ENCODE results near the gene VCPKMT.
A peak's percentile ranks its signal among the peaks of the same experiment; 100 is the strongest.

The VCPKMT gene

DNA sequence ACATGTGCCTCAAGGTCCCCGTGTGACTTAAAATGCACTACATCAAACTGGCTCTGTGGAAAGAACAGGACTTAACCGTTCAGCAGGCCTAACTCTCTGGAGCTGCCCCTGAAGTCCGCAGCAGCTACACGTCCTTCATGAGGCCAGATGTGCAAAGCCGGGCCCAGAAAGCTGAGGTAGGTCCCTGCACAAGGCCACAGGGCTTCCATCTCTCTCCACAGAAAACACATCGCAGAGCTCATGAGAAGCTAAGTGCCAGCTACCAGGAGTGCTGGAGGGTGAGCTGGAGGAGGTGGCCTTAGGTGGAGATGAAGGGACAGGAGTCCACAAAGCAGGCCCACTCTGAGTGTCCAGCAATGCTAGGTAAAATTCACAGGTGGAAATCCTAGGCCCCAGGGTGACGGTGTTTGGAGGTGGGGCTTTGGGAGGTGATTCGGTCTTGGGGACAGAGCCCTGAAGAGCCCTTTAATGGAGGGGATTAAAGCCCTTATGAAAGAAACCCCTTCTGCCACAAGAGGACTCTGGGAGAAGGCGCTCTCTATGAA, 52.4 kb downstream of the VCPKMT start:
- no peak for DNase-seq

DNA sequence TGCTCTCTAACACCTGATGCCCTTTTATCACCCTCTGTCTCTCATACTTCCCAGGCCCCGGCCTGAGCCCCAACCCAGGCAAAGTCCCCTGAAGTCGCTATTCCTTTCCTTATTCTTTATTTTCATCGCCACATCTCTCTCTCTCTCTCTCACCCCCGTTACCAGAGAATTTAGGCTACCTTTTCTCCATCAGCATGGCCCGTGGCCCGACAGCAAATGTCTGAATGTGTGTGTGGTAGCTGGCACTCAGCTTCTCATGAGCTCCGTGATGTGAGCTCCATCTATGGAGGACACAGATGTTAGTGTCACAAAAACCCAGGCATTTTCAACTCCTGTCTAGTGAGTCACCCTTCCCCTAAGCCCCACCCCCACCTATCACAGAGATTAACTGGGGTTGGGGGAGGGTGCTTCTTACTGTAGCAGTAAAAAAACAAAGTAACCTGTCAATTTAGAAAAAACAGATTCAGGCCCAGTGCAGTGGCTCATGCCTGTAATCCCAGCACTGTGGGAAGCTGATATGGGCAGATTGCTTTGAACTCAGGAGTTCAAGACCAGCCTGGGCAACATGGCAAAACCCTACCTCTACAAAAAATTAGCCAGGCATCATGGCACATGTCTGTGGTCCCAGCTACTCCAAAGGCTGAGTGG, 53.8 kb downstream of the VCPKMT start:
- DNase-seq: no peak

DNA sequence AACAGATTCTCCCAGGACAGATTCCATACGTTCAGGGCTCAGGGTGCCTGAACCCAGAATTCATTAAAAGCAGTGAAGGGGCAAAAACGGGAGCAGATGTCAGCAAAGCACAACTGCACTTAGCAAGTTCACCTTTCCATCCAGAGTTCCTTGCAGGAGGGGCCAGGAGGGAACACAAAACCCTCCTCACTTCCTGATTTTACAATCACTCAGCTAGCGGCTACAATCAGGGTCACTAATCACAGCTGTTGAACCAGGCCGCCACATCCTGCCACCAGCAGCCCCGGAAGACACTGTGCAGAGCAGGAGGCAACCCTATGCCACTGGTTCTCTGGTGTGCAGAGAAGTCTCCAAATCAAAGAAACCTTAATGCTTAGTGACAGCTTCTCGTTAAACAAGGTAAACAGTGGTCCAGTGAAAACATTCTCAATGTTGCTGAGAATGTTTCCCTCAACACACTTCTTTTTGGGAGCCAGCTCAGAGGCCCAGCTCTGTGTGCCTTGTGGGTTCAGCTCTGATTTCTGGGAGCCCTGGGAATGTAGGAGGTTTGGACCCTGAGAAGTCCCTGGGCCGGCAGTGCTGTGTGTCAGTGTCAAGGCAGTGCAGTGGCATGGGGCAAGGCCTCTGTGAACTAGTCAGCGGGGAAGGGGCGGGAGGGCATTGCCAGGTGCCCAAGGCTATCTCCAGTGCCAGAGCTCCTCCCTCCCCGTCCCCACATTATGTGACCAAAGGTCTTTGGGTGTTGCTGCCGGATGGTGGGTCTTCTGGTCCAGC, 54.5 kb downstream of the VCPKMT start:
- DNase-seq: no peak

DNA sequence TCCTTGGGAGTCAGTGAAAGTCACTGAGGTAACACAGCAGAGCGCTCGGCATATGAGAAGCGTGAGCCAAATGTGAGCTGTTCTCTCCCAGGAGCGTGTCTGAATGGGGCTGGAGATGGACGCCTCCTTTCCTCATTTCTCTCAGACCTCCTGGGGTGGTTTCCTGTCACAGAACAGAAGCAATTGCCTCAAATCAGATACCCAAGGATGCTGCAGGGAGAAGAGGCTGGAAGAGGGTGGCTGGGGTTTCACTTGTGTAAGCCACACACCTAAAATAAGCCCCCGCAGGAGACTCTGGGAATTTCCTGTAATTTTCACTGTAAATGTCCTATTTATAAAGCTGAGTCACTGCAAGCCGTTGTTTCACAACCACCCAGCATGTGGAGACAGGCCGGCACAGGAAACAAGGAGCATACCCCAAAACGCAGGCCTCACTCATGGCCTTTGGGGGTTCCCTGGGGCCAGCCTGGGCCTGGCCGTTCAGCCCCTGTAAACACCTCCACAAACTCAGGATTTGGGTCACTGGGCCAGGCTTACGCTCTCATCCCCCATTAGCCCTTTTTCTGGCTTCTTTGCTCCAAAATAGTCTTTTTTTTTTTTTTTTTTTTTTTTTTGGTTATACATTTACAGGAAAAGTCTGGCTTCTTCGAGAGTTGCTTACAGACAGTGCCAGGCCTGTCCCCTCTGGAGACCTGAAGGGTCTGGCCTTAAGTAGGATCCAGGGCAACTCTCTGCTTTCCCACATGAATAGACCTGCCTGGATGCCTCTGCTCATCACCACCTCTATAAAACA, 55.3 kb downstream of the VCPKMT start:
- DNase-seq: peak; percentile 86

DNA sequence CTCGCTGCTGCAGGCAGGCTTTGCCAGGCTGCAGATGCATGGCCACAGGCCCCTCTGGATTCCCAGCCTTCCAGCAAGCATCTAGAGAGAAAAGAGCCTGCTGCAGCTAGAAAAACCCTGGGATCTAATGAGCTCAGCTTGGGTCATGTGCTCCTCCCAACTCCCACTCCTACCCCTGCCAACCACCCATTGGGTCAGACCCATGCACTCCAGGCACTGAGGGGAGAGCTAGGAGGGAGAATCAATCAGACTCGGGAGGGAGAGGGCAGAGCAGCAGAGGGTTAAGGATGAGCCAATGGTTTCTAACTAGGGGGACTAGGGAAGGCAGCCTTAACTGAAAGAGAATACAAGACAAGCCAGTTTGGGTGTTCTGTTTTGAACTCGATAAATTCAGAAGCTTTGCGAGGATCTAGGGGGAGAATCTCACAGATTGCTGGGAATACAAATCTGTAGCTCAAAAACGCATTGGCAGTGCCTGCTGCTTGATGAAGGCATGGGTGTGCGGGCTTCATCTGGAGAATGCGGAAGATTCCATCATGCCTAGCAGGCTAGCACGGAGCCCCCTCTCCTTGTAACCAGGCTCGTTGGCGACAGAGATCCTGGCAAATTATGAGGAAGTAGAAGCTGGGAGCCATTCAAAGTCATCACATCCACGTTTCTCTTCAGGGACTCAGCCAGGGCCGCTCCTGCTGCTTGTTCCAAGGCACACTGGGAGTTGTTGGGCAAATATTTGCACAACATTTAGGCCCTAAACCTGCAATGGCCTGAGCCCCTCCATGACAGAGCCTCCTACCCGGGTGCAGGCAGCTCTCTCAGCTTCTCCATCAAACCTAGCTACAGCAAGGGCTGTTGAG, 56.4 kb downstream of the VCPKMT start:
- DNase-seq: no peak

All from amniotic stem cell (primary cell).